SJSA1 (cell line): ENCODE measurements around the gene RNF208. TPM values are rescaled to one million over a fixed set of nuclear protein-coding genes. Genes with fewer than 3 reads are reported as not detected.

Experiments
- DNase-seq, 2 experiments: peaks; one replicate each; pipeline ENCODE4 v3.0.0-alpha.2; 2015 to 2020; ENCODE audit warnings: low spot score in 2 of 2, low read depth in 1 of 2
- H3K27ac ChIP-seq: fragments of 250-450 bp; sonication (Bioruptor Pico); 2 replicates; pipeline ENCODE4 v1.5.1; 2020; ENCODE audit warnings: mild to moderate bottlenecking, moderate library complexity
- H3K27me3 ChIP-seq: fragments of 250-450 bp; sonication (Bioruptor Pico); replicated peaks from 2 replicates; pipeline ENCODE4 v1.5.1; 2020; ENCODE audit warnings: mild to moderate bottlenecking, moderate library complexity
- H3K36me3 ChIP-seq: fragments of 250-450 bp; sonication (Bioruptor Pico); 2 replicates; pipeline ENCODE4 v1.5.1; 2020; ENCODE audit warnings: mild to moderate bottlenecking
- H3K4me1 ChIP-seq: fragments of 250-450 bp; sonication (Bioruptor Pico); replicated peaks from 2 replicates; pipeline ENCODE4 v1.6.1; 2021; ENCODE audit warnings: mild to moderate bottlenecking
- H3K4me3 ChIP-seq: fragments of 250-450 bp; sonication (Bioruptor Pico); 2 replicates; pipeline ENCODE4 v1.5.1; 2020; ENCODE audit warnings: mild to moderate bottlenecking
- H3K9me3 ChIP-seq: fragments of 250-450 bp; sonication (Bioruptor Pico); replicated peaks from 2 replicates; pipeline ENCODE4 v1.5.1; 2020; ENCODE audit warnings: mild to moderate bottlenecking
- total RNA-seq: library from RNA; depleted of rRNA; stranded (reverse); fragments of >200 nt; shearing (Covaris generic); gene quantifications from 2 replicates; pipeline ENCODE4 v1.2.3, GENCODE V29; 2014

The RNF208 gene
- total RNA-seq, 1 experiment from 2014 or later, result not detected

DNA sequence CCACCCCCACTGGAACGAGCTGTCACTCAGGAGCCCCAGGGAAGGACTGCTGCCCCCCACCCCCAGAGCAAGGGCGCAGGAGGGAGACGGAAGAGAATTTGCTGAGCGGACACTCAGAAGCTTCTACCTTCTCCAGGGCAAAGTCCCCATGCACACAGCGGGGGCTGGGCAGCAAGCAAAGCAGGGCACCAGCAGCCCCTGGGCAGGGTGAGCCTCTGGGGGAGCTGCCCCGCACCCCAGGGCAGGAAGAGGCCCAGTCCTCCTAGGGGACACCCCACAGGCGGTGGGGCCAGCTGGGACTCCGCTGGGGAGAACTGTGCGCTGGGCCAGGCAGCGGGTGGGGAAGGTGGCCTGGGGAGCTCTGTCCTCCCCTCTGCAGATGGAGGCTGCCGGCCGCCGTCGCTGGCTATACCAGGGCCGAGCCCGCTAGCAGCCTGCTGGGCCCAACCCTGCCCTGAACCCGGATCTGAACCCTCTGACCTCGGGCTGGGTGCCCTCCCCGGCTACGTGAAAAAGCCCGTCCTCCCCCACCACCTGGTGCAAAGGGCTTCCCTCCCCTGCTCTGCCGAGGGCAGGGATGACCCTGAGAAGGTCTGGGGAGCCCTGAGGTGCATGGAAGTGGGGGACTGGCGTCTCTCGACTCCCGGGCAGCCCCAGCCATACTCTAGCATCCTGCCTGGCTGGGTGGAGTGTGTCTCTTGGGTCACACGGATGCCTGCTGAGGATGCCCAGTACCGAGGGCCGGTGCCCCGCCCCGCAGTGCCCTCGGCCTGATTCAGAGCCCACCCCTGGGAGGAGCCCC is 8.1 kb upstream of the RNF208 start:
- H3K27ac ChIP-seq, result no peak overlapping the region
- no peaks in the 10 kb centered on the region for H3K36me3 ChIP-seq
- no peak overlapping the region for H3K4me3 ChIP-seq
- H3K4me1 ChIP-seq, result peaks cover 5% of the 10 kb centered on the region
- H3K9me3 ChIP-seq, result no peaks in the 10 kb centered on the region
- no peak for DNase-seq
- peaks cover 39% of the 10 kb centered on the region for H3K27me3 ChIP-seq

DNA sequence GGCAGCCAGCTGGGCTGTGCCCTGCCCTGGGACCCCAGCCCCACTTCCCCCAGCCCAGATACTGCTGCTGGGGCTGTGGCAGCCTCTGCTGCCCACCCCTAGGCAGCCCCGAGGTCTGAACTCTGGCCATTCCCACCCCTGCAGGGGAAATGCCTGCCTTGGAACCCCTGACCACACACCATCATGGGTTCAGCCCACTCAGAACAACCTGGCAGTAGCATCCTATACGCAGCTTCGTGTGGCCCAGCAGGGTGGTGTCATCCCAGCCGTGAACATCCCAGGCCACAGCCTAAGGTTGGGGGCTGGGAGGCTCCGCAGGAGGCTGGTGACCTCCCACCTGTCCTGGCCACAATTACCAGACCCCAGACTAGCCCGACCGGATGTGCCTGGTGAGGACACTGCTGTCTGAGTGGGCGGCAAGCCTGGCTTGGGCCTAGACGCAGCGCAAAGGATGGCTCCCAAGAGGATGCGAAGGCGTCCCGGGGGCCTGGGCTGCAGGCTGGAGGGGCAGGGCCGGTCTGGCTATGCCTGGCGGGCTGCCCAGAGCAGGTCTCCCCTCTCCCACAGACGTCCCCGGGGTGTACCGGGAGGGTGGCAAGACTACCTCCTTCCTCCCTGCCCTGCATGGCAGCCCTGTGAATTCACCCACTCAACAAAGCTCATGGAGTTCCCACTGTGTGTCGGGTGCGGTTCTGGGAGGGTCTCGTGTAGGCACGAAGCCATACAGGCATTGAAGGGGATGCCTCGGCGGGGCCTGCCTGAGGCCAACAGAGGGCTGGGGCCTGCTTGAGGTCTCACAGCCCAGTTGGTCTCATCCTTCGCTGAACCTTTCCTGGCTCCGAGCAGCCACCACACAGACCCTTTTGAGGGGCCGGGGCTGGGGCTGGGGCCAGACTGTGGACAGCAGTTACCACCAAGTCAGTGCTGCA is 7.2 kb upstream of the RNF208 start:
- no peak overlapping the region for H3K27ac ChIP-seq
- H3K36me3 ChIP-seq, result no peaks in the 10 kb centered on the region
- H3K9me3 ChIP-seq, result no peaks in the 10 kb centered on the region
- DNase-seq, result no peak
- H3K27me3 ChIP-seq, result peaks cover 35% of the 10 kb centered on the region
- no peak overlapping the region for H3K4me3 ChIP-seq
- peaks cover 6% of the 10 kb centered on the region for H3K4me1 ChIP-seq

DNA sequence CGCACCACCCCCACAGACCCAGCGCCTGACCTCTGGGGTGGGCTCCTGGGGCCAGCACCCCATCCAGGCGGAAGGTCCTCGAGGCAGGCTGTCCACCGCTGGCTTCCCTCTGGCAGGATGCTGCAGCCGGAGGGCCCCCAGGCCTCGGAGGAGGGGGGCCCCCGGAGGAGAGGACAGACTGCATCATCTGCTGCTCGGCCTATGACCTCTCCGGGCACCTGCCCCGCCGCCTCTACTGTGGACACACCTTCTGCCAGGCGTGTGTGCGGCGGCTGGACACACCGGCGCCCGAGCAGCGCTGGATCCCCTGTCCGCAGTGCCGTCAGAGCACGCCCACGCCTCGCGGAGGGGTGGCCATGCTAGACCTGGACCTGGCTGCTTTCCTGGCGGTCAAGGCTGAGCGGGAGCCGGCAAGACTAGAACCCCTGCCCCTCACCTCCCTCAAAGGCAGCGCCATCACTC is 6.5 kb upstream of the RNF208 start:
- Histone ChIP-seq H3K4me3 (no peak overlapping the region), H3K9me3 (no peaks in the 10 kb centered on the region), H3K4me1 (peaks cover 12% of the 10 kb centered on the region), H3K27me3 (peaks cover 32% of the 10 kb centered on the region), H3K36me3 (peaks cover 2% of the 10 kb centered on the region; the same call in 1 of the 2 replicates), H3K27ac (no peak overlapping the region)
- no peak for DNase-seq

DNA sequence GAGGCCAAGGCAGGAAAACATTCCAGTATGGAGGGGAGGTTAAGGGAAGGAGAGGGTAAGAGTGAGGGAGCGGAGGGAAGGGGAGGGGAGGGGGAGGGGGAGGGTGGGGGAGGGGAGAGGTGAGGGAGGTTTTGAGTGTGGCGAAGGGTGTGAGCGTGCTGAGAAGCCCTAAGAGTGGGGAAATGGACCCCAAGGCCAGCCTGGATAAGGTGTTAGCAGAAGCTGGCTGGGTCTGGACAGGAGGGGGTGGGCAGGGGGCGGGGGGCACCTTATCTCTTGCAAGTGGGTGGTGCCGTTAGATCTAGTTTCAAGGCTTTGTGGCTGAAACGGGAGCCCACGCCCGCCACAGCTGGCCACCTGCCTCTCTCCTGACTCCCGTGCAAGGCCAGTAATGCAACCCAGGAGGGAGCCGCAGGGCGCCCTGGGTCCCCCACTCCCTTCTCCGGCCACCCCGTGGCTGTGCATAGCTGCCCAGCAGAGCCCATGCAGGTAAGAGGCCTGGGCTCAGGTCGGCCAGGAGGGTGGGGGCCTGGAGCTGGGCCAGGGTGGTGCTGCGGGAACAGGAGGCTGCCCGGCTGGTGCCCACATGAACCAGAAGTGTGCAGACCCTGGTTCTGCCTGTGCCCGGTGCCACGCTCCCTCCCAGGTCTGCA is 5.9 kb upstream of the RNF208 start:
- no peak overlapping the region for H3K4me3 ChIP-seq

DNA sequence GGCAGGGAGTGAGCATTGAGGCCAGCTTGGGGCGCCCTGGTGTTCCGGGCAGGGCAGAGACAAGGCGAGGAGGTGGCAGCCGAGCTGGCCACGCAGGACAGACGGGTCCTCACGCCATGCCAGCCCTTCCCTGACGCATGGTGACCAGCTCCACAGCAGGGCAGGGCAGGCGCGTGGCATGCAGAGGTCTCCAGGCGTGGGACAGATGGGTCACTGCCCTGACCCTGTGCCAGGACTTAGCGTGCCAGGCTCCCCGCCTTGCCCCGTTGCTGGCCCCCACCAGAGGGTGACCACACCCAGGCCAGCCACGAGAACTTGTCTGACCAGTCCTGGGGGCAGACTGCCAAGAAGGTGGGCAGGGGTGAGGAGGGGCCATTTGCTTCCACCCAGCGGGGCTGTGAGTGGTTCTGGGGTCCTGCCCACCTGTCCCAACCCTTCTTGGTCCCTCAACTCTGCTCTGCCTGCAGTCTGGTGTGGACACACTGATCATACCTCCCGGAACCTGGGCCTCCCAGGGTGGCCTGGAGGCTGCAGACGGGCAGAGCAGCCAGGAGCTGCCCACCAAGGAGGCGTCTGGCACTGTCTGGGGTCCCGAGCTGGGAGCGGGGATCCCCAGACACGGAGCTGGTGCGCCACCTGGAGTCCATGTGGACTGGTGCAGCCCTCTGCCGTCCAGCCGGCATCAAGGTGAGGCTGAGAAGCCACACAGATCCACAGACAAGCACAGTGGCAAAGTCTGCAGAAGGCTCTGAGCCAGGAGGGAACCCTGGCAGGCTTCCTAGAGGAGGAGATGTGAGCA is 5.2 kb upstream of the RNF208 start, which contains the start of gene RNF224:
Gene RNF224, plus strand, starts transcription at position 449 of the 799 bp plus-strand sequence. CDS start 834 bp downstream, outside the sequence.
- H3K4me1 ChIP-seq, result peaks cover 19% of the 10 kb centered on the region
- peaks cover 3% of the 10 kb centered on the region; the same call in 1 of the 2 replicates for H3K36me3 ChIP-seq
- H3K27me3 ChIP-seq, result peaks cover 20% of the 10 kb centered on the region; the same call in 1 of the 2 replicates
- peak; percentile 55 to 74 for DNase-seq
- no peak within 1 kb of the TSS for H3K27ac ChIP-seq
- H3K4me3 ChIP-seq, result no peak within 1 kb of the TSS
- H3K9me3 ChIP-seq, result no peaks in the 10 kb centered on the region

More for the DNA sequence above, 5.9 kb upstream of the RNF208 start:
- Histone ChIP-seq H3K4me1 (peaks cover 14% of the 10 kb centered on the region), H3K27me3 (peaks cover 28% of the 10 kb centered on the region), H3K36me3 (peaks cover 3% of the 10 kb centered on the region; the same call in 1 of the 2 replicates), H3K9me3 (no peaks in the 10 kb centered on the region), H3K27ac (no peak overlapping the region)
- DNase-seq, result no peak

DNA sequence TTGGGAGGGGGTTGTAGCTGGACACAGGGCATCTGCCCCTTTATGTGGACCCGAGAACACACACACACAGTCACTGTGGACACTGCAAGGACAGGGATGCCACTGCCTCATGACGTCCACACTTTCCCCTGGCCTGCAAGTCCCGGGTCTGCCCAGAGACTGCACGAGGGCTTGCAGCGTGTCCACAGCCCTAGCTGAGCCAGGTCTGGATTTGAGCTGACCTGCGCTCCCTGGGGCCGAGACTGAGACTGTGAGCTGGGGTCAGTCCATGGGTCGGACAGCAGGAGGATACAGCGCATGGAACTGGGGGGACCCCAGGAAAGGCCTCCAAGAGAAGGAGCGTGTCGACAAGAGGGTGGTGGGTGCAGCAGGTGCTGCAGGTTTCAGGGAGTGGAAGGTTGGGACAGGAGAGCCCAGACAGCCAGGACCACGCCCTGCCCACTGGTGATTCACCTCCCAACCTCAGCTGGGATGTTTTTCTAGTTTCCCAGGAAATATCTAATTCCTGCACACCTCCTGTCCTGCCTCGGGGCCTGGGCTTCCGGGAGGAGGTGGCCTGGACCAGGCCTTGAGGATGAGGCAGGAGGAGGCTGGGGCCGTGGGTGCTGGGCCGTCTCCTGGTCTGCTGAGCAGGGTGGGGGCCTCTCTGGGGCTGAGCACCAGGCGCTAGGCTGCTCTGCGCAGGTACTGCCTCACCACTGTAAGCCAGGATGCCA is 4.5 kb upstream of the RNF208 start:
- no peak for DNase-seq
- no peak overlapping the region for H3K4me3 ChIP-seq

DNA sequence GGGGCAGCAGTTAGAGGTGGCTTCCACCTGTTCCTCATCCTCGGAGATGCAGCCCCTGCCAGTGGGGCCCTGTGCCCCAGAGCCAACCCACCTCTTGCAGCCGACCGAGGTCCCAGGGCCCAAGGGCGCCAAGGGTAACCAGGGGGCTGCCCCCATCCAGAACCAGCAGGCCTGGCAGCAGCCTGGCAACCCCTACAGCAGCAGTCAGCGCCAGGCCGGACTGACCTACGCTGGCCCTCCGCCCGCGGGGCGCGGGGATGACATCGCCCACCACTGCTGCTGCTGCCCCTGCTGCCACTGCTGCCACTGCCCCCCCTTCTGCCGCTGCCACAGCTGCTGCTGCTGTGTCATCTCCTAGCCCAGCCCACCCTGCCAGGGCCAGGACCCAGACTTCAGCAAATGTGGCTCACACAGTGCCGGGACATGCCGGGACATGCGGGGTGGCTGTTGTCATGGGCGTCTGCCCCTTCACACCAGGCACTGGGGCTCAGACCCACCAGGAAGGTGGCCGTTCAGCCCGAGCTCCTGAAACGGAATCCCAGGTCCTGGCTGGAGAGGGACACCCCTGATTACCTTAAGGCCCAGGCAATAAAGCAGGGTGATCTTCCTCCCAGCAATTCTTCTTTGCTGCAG is 3.8 kb upstream of the RNF208 start:
- Histone ChIP-seq H3K4me3 (no peak overlapping the region), H3K27me3 (peaks cover 11% of the 10 kb centered on the region; the same call in 1 of the 2 replicates)
- no peak for DNase-seq

More for the DNA sequence above, 4.5 kb upstream of the RNF208 start:
- Histone ChIP-seq H3K9me3 (no peaks in the 10 kb centered on the region), H3K4me1 (peaks cover 19% of the 10 kb centered on the region), H3K27me3 (peaks cover 13% of the 10 kb centered on the region; the same call in 1 of the 2 replicates), H3K27ac (no peak overlapping the region), H3K36me3 (peaks cover 3% of the 10 kb centered on the region; the same call in 1 of the 2 replicates)

DNA sequence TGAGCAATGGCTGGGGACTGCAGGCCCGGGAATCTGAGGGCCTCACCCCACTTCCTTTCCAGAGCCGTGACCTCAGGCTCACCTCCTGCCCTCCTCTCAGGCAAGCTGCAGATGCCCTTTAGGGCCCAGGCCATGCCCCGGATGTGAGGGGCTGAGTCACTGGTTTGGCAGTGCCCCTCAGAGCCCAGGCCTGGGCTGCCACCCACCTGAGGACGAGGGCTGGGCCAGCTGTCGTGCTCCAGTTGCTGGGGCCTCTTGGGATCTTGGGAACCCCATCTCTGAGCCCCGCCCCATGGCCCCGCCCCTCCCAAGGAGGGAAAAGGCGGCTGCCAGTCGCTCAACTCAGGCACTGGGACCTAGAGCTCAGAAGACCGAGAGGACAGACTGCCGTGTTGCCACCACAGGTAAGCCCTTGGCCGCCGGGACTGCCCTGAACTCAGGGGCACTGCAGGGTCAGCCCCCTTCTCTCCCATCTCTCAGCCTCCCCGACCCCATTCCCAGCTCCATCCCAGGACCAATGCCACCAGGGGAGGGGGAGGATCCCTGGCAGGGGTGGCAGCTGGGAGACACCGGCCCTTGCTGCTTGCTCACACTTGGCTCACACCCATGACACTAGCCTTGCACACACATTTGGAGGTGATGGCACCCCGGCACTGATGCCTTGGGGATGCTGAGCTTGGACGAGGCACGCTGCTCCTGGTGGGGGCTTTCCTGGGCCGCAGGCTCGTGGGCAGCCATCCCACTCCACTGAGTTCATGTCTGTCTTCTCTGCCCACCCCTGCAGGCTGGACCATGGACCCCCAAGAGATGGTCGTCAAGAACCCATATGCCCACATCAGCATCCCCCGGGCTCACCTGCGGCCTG is 3.0 kb upstream of the RNF208 start, which contains the start of gene CYSRT1:
Gene CYSRT1, plus strand, starts transcription at position 345 of the 865 bp plus-strand sequence. Its CDS starts 448 bp downstream, at position 793.
- H3K4me3 ChIP-seq, result peak within 1 kb of the TSS; percentile 82
- no peak for DNase-seq
- H3K27me3 ChIP-seq, result peaks cover 3% of the 10 kb centered on the region; the same call in 1 of the 2 replicates
- no peak within 1 kb of the TSS for H3K27ac ChIP-seq
- H3K9me3 ChIP-seq, result no peaks in the 10 kb centered on the region
- H3K4me1 ChIP-seq, result peaks cover 19% of the 10 kb centered on the region
- peaks cover 3% of the 10 kb centered on the region; the same call in 1 of the 2 replicates for H3K36me3 ChIP-seq

More for the DNA sequence above, 3.8 kb upstream of the RNF208 start:
- H3K9me3 ChIP-seq, result no peaks in the 10 kb centered on the region
- H3K27ac ChIP-seq, result no peak overlapping the region
- H3K4me1 ChIP-seq, result peaks cover 19% of the 10 kb centered on the region
- H3K36me3 ChIP-seq, result peaks cover 3% of the 10 kb centered on the region; the same call in 1 of the 2 replicates

DNA sequence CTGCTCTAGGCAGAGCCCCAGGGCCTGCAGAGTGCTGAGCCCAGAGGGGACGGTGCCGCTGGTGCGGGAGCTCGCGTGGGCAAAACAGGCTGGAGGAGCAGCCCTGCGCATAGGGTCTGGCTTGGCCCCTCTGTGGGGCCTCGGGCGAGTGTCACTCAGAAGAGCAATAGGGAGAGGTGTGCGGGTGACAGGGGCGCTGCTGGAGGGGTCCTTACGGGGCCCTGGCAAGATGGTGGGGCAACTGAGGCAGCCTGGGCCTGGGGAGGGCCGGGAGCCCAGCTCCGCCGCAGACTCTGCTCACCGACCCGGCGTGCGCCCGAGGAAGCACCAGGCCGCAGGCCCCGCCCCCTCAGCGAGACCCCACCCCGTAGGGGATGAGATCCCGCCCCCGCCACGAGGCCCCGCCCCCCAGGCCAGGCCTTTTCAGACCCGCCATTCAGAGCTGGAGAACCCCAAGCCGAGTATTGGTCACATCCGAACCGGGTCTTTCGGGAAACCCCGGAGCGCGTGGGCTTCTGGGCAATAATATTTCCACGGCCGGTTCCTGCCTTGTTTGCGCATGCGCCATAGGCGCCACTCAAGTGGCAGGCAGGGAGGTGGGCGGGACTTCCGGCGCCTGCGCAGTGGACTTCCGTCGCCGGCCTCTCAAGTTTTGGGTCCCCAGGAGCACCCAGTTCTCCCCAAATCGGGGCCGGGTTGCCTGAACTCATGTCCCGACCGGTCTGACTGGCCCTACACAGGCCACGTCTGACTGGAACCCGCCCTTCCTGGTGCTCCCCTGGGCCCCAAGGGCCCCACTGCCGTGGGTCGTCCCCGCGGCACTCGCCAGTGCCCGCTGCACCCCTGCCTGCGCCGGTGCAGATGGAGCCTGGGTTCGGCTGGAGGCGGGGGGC is 1.3 kb upstream of the RNF208 start:
- peak; percentile 88 to 98 for DNase-seq
- H3K4me3 ChIP-seq, result peak overlapping the region; percentile 82
- peak overlapping the region; percentile 50 for H3K27ac ChIP-seq
- peaks cover 10% of the 10 kb centered on the region for H3K36me3 ChIP-seq
- peaks cover 27% of the 10 kb centered on the region for H3K4me1 ChIP-seq
- no peaks in the 10 kb centered on the region for H3K9me3 ChIP-seq
- no peaks in the 10 kb centered on the region; the same call in 1 of the 2 replicates for H3K27me3 ChIP-seq

DNA sequence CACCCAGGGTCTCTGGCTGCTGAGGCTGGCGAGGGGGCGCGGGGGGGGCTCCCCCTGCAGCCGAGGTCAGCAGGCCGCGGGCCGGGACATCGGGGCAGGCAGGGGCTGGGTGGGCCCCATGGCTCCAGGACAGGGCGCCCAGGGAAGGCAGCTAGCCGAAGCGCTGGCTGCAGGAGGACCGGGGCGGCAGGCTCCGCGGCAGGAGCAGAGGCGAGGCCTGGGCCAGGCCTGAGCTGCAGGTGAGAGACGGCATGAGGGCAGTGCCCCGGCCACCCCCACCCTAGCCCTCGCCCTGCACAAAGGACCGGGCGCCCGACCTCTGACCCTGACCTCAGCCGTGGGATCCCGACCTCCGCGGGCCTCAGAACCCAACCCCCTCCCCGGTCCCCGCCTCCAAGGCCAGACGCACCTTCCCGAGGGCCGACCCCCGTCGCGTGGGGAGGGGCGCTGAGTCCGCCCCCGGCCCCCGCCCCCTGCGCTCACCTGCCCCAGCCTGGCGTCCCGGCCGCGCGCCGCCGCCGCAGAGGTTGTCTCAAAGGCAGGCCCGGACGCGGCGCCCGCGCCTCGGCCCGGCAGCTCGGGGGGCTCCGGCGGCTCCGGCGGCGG is 431 bp downstream of the RNF208 start:
- Histone ChIP-seq H3K9me3 (no peaks in the 10 kb centered on the region), H3K36me3 (peaks cover 21% of the 10 kb centered on the region), H3K4me1 (peaks cover 25% of the 10 kb centered on the region), H3K27me3 (no peaks in the 10 kb centered on the region), H3K27ac (no peak overlapping the region), H3K4me3 (no peak overlapping the region)
- no peak for DNase-seq
